ENCODE measurements around the gene IFNGR1.

IFNGR1 gene

GRCh38 chr6:137261361-137261760, 42.2 kb upstream of the IFNGR1 start:
- Histone ChIP-seq H3K36me3 (ENCODE audit: control insufficient read depth, low read length) (no peaks in the 10 kb centered on the region), H3K4me2 (ENCODE audit: low read length) (peak overlapping the region; percentile 12; the same call in 1 of the 2 replicates), H3F3A (ENCODE audit: control insufficient read depth, insufficient read depth) (peaks cover 7% of the 10 kb centered on the region; the same call in 1 of the 2 replicates), H3K27me3 (ENCODE audit: control insufficient read depth, low read length) (no peaks in the 10 kb centered on the region), H4K20me1 (ENCODE audit: control insufficient read depth, insufficient read depth, low read depth, low read length) (no peaks in the 10 kb centered on the region), H3K9me3 (ENCODE audit: control insufficient read depth, insufficient read depth, low read length) (no peaks in the 10 kb centered on the region), H3K79me2 (ENCODE audit: control insufficient read depth, low read length) (no peaks in the 10 kb centered on the region), H3K4me3 (ENCODE audit: low read length) (no peak overlapping the region), H3K27ac (ENCODE audit: low read depth, low read length) (no peak overlapping the region; the same call in 1 of the 2 replicates), H3K4me1 (ENCODE audit: control insufficient read depth, low read length) (peaks cover 15% of the 10 kb centered on the region), H3K9me2 (replicated peaks; ENCODE audit: control insufficient read depth, low read length) (no peaks in the 10 kb centered on the region)
- TF ChIP-seq CTCF (IDR thresholded peaks at IDR 0.05; ENCODE audit: low read depth, low read length, poor library complexity, severe bottlenecking) (no peak), EZH2phosphoT487 (IDR thresholded peaks at IDR 0.05; ENCODE audit: borderline replicate concordance, low read length) (no peak)

DNA sequence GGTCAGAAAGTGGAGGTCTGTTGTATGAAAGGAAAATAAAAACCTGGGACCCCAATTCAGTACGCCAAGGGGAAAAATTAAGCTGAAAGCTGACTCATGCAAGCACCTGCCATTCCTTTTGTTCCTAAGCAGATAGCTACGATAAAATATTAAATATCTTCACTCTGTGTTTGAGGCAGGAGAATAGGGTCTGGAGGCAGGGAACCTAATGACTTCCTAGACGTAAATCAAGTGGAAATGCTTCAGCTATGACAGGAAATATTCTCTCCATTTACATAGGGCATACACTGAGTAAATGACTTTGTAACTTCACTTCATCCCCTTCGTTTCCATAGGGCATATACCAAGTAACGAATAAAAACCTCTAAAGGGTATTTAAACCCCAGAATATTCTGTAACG, 41.0 kb upstream of the IFNGR1 start:
- TF ChIP-seq CTCF (IDR thresholded peaks at IDR 0.05; ENCODE audit: low read depth, low read length, poor library complexity, severe bottlenecking), result no peak
- Histone ChIP-seq H3K9me3 (ENCODE audit: control insufficient read depth, insufficient read depth, low read length) (no peaks in the 10 kb centered on the region), H3K4me2 (ENCODE audit: low read length) (no peak overlapping the region), H3K79me2 (ENCODE audit: control insufficient read depth, low read length) (no peaks in the 10 kb centered on the region), H3K4me1 (ENCODE audit: control insufficient read depth, low read length) (peaks cover 15% of the 10 kb centered on the region), H3K4me3 (ENCODE audit: low read length) (no peak overlapping the region), H3K27me3 (ENCODE audit: control insufficient read depth, low read length) (no peaks in the 10 kb centered on the region), H3K36me3 (ENCODE audit: control insufficient read depth, low read length) (no peaks in the 10 kb centered on the region), H3F3A (ENCODE audit: control insufficient read depth, insufficient read depth) (peaks cover 7% of the 10 kb centered on the region; the same call in 1 of the 2 replicates), H3K27ac (ENCODE audit: low read depth, low read length) (no peak overlapping the region), H4K20me1 (ENCODE audit: control insufficient read depth, insufficient read depth, low read depth, low read length) (no peaks in the 10 kb centered on the region), H3K9me2 (replicated peaks; ENCODE audit: control insufficient read depth, low read length) (no peaks in the 10 kb centered on the region)

- Histone ChIP-seq H3K4me3 (ENCODE audit: low read length) (no peak overlapping the region), H3K9me3 (ENCODE audit: control insufficient read depth, insufficient read depth, low read length) (no peaks in the 10 kb centered on the region), H3K4me1 (ENCODE audit: control insufficient read depth, low read length) (peaks cover 15% of the 10 kb centered on the region), H3K36me3 (ENCODE audit: control insufficient read depth, low read length) (no peaks in the 10 kb centered on the region), H3F3A (ENCODE audit: control insufficient read depth, insufficient read depth) (peaks cover 7% of the 10 kb centered on the region; the same call in 1 of the 2 replicates), H3K4me2 (ENCODE audit: low read length) (no peak overlapping the region), H3K27ac (ENCODE audit: low read depth, low read length) (no peak overlapping the region), H3K79me2 (ENCODE audit: control insufficient read depth, low read length) (no peaks in the 10 kb centered on the region), H3K27me3 (ENCODE audit: control insufficient read depth, low read length) (no peaks in the 10 kb centered on the region), H3K9me2 (replicated peaks; ENCODE audit: control insufficient read depth, low read length) (no peaks in the 10 kb centered on the region), H4K20me1 (ENCODE audit: control insufficient read depth, insufficient read depth, low read depth, low read length) (no peaks in the 10 kb centered on the region)
- TF ChIP-seq EZH2phosphoT487 (IDR thresholded peaks at IDR 0.05; ENCODE audit: borderline replicate concordance, low read length), result no peak
- no peak for TF ChIP-seq CTCF (IDR thresholded peaks at IDR 0.05; ENCODE audit: low read depth, low read length, poor library complexity, severe bottlenecking)
Observed at GRCh38 chr6:137259349-137259748, 40.2 kb upstream of the IFNGR1 start.

Data from DOHH2 (cell line).